DND-41 (cell line): ENCODE results near the gene ASXL2.

Experiments used
- EZH2 ChIP-seq: IDR thresholded peaks from 3 replicates; pipeline ENCODE4 v1.6.1; 2012; ENCODE audit warnings: borderline replicate concordance, low read depth, mild to moderate bottlenecking, moderate library complexity, low read length, inconsistent platforms; ENCODE audit not compliant: severe bottlenecking
- TF ChIP-seq, protein P1 (sequence below): IDR thresholded peaks from 2 replicates; pipeline ENCODE4 v1.5.1; 2012; ENCODE audit warnings: borderline replicate concordance, low read length, moderate library complexity, mild to moderate bottlenecking; ENCODE audit not compliant: poor library complexity, severe bottlenecking; ENCODE audit errors: extremely low read depth

DNA sequence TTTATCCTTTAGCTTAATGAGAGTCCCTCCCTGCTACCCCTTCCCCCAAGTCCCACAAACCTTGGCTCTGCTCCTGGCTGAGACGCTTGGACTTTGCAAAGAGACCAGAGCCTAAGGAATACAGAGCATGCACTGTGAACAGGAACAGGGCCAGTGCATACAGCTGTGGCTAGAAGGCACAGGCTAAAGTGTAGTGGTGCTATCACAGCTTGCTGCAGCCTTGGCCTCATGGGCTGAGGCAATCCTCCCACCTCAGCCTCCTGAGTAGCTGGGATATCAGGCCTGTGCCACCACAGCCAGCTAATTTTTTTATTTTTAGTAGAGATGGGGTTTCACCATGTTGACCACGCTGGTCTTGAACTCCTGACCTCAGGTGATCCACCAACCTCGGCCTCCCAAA, 39.5 kb upstream of the ASXL2 start:
- TF ChIP-seq, protein P1, sequence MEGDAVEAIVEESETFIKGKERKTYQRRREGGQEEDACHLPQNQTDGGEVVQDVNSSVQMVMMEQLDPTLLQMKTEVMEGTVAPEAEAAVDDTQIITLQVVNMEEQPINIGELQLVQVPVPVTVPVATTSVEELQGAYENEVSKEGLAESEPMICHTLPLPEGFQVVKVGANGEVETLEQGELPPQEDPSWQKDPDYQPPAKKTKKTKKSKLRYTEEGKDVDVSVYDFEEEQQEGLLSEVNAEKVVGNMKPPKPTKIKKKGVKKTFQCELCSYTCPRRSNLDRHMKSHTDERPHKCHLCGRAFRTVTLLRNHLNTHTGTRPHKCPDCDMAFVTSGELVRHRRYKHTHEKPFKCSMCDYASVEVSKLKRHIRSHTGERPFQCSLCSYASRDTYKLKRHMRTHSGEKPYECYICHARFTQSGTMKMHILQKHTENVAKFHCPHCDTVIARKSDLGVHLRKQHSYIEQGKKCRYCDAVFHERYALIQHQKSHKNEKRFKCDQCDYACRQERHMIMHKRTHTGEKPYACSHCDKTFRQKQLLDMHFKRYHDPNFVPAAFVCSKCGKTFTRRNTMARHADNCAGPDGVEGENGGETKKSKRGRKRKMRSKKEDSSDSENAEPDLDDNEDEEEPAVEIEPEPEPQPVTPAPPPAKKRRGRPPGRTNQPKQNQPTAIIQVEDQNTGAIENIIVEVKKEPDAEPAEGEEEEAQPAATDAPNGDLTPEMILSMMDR = no peak
- TF ChIP-seq EZH2 = no peak
